NCI-H82 treated with DMSO at 0.1 percent for 48 hours (cell line): Measurements from ENCODE around the gene ALG1L2.
"Not testable (repeated sequence)": the region's sequence is repeated elsewhere in the genome, so short reads cannot be mapped to it uniquely, and the experiment has no call there.

Experiments used
- DNase-seq: peaks from one replicate; lab custom pipeline; 2025; ENCODE audit not compliant: unreplicated experiment; lab: John Stamatoyannopoulos, UW

Gene ALG1L2

DNA sequence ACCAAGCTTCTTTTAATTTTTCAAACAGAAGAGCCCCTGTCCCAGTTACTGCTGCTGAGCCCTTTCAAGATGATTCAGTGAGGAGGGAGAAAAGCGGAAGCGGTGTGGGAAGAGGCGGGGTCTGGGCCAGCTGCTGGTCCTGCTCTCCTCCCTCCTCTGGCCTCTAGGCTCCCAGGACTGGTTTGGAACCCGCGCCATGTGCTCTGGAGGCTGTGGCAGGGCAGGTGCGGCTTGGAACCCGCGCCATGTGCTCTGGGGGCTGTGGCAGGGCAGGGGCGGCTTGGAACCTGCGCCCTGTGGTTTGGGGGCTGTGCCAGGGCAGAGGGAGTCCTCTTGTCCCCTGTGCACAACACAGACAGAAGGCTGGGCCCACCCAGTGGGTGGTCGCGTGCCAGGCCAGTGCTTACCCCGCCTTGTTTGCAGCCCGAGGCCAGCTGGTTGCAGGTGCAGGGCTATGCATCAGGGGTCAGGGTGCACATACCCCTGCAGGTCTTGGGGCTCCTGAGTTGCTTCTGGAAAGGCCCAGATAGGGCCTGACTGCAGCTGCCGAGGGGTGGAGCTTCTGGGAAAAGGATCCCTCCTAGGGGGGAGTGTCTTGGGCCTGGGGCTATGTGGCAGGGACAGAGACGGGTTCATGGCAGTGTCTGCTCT lies 12.2 kb downstream of the ALG1L2 start:
- DNase-seq: no peak

DNA sequence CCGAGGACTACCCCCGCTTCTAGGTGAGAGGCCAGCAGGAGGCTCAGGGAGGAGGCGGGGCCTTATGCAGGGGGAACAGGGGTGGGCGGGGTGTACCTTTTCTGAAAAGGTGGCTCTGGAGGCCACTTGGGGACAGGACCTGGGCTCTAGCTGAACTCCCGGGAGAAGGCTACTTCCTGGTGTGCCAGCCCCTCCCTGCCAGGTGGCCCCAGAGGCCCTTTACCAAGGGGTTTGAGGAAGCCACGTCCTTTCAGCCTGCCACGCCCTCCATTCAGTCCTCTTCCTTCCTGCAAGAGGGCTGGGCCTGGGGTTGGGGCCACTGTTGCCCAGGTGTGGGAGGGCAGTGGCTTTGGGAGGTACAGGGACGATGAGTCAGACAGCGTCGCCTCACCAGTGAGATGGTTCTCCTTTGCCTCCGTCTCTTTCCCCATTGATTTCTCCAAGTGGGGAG lies 12.9 kb downstream of the ALG1L2 start:
- not testable (repeated sequence) for DNase-seq

DNA sequence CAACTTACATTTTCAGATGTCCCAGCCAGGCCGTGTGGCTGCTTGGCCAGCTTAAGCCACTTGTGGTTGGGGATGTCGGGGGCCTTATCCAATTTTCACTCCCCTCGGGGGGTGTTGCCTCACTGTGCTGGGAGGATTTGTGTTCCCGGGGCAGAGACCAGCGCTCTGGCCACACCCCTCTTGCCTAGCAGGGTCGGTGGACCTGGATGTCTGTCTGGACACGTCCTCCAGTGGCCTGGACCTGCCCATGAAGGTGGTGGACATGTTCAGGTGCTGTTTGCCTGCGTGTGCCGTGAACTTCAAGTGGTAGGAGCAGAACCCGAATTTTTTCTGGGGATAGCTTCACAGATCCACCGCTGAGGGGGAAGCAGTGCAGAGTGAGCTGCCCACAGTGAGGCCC lies 14.2 kb downstream of the ALG1L2 start:
- not testable (repeated sequence) for DNase-seq

DNA sequence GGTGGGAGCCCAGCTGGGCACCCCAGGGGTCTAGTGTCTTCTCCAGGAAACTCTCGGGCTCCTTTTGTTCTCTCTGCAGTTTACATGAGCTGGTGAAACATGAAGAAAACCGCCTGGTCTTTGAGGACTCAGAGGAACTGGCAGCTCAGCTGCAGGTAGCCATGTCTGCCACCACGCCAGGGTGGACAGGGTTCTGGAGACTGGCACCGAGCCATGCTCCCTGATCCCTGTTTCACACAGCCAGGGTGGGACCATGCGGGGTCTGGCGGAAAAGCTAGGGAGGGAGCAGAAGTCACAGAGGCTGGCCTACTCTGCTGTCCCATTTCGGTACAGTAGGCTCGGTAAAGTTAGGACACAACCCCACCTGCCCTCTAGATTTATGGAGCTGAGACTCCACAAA lies 15.5 kb downstream of the ALG1L2 start:
- not testable (repeated sequence) for DNase-seq

DNA sequence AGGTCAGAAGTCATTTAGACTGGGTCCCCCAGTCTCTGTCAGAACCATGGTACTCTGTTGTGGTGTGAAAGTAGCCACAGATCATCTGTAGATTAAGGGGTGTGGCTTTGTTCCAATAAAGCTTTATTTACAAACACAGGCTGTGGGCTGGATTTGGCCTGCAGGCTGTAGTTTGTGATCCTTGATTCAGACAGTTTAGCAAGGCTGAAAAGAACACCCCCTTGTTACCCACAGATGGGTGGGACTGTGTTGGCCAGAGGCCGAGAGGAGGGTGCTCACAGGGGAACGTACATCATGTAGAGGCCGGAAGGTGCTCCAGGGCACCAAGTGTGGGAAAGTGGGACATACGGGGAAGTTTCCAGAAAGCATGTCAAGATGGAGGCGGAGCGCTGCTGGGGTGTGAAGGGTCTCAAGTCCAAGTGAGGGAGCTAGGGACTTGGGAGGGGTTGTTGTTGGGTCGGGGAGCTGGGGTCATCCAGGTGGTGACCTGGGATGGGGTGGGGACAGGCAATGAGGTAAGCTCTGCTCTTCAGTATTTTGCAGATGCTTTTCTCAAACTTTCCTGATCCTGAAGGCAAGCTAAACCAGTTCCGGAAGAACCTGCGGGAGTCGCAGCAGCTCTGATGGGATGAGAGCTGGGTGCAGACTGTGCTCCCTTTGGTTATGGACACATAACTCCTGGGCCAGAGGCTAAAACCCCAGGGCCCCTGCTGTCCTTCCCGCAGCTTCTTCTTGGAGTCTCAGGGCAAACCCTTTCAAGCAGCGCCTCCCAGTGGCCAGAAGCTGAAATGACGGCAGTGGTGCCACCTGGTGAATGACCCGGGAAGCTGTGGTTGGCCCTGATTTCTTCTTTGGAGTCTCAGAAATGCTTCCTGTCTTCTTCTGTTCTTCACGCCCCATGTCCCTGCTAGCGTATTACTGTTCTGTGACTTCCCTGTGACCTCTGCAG lies 16.3 kb downstream of the ALG1L2 start:
- DNase-seq: not testable (repeated sequence)

DNA sequence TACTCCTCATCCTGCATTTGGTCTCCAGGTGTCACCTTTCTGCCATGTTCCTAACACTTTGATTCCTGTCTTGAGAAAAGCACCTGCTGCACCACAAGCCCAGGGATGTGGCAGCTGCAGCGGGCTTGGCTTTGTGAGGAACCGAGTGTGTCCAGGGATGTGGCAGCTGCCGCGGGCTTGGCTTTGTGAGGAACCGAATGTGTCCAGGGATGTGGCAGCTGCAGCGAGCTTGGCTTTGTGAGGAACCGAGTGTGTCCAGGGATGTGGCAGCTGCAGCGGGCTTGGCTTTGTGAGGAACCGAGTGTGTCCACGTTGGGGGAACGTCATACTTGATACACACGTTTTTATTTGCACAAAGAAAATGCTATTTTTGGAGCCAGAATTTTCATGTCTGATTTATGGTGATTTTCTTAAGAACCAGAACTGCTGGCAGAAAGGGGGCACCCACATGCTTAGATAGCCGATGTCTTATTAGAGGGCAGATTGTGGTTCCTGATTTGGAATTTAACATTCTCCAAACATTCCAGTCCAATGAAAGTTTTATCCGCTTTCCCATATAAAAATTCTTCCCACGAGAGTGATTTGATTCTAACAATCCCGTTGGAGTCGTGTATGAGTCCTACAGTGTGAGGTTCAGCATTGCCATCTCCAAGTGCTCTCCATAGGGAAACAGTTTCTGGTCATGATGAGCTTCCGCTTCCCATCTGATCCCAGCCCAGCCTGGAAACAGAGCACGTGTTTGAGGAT lies 17.2 kb downstream of the ALG1L2 start:
- DNase-seq: not testable (repeated sequence)

DNA sequence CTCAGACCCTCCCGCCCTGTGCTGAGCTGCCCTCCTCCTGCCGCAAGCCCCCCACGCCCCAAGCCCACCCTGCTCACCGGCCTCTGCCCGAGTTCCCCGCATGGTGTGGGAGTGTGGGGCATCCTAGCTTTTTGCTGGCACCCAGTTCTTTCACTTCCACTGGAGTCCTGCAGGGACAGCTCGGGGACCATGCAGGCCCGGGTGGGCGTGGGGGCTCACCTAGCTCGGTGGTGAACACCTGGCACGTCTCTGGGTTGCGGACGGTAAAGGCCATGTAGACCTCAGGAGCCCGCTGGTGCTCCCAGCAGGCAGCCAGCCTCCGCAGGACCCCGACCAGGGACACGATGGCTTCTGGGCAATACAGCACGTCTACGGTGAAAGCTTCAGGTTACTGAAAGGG lies 20.9 kb downstream of the ALG1L2 start:
- DNase-seq: not testable (repeated sequence)

DNA sequence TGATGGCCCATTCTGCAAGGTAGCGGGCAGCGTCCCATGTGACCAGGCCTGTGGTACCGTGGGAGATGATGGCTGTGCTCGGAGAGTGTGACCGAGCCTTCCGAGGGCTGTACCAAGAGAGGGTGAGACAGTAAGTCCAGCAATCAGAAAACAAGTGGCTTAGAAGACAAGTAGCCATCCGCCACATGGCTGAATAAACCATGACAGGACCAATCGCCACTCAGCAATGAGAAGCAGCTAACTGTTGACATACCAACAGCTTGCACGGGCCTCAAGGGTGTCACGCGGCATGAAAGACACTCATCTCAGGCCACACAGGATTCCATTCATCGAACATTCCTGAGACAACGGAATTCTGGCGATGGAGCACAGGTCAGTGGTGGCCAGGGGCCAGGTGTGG lies 22.6 kb downstream of the ALG1L2 start:
- not testable (repeated sequence) for DNase-seq

DNA sequence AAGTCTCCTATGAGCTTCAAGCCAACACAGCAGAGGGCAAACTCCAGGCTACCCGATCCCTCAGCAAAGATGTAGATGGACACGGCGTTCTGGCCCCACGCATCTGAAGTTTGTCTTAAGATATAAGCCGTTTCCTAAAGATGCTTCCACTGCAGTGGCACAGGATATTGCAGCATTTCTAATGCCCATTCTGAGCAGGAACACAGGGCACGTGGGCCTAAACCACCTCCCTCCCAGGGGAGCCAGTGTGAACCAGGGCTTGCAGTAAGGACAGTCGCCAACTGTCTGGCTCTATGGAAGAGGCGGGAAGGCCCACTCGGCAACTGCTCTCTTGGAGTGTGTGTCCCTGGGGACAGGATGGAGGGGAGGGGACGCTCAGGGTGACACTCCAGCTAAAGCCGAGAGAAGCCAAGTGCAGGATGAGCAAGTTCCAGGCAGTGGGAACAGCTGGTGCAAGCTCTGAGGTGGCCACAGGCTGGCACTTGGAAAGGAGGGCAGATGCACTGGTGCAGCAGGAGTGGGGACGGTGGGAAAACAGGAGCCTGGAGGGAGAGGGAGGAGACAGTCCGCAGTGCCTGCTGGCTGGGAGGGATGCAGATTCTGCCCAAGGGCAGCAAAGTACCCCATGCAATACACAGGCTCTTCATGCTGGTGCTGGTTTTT lies 25.8 kb downstream of the ALG1L2 start:
- not testable (repeated sequence) for DNase-seq

DNA sequence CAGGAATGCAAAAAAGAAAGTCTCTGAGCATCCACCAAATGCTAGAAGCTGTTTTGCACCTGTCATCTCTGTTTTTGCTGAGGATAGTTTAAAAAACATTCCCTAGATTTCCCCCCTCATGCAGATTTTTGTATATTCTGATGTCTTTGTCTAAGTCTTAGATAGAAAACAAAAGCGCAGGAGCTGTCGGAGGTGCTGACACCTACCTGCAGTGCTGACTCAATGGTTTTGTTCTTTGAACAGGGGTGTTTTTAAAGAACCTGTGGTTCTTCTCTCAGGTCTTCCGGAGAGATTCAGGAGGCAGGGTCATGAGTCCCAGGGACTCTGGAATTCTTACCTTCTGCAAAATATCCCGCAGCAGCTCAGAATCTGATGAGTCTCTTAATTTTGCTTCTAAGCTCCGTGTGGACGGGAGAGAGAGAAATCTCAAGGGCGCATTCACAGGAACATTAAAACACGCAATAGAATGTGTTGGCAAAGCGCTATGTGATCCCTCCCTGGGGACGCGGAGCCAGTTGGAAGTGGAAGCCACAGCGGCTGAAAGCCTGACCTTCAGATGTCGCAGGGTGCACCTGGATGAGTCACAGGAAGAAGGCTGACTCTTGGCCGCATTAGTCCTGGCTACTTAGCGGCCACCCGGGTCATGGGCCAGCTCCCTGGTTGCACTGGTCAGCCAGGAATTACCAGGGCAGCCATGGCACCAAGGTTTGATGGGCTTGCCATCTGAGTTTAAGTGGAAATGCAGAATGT lies 27.4 kb downstream of the ALG1L2 start:
- DNase-seq: not testable (repeated sequence)

DNA sequence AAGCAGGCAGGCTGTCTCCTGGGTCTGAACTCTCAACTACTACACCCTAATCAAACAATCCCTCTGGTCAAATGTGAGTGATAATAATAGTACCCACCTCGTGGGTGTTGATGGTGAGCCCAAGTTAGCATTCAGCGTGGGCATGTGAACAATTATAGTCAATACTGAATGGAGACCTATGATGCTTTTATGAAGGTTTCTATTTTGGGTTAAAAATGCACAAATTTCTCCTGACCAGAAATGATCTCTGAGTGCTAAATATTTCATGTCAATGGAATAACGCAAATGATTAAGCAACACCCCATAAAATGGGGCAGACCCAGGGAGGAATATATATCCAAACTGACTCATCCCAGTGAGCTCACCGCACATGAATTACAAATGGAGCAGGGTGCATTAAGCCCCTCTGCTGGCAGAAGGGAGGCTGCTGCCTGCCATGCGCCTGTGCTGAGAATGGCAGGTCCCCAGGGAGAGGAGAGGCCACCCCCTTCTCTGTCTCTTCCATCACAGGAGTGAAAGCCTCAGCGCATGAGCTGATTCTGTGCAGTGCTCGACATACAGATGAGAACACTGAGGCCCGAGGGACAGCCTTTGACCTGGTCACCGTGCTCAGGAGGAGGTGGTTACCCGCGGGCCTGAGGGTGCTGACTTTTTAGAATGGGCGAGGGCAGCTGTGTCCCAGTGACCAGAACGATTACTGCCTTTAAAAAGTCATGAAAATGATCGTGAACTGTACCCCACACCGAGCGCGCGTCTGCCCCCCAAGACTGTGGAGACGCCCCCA lies 28.9 kb downstream of the ALG1L2 start:
- DNase-seq: not testable (repeated sequence)

DNA sequence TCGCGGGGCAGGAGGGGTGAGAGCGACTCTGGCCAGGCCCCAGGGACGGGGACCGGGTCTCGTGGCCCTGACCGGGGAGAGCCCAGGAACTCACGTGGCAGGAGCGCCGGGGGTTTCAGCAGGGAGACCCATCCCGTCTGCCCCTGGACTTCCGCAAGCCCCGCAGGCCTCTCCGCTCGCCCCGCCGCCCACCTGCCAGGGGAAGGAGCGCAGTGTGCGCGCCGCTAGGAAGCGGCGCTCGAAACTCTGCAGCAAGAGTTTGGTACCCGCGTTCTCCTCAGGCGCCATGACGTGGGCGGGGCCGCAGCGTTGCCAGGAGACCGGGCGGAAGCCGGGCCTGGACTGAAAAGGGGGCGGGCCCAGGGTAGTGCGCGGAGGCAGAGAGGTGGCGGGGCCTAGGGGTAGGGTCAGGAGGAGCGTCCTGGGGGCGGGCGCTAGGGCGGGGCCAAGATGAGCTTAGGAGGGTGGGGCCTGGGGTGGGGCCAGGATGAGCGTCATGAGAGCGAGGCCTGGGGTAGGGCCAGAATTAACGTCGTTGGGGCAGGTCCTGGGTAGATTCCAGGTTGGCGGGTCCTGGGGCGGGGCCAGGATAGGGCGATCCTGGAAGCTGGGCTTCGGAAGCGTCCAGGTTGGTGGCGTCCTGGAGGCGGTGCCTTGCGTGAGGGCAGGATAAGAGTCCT lies 29.7 kb downstream of the ALG1L2 start:
- peak; percentile 96 for DNase-seq

DNA sequence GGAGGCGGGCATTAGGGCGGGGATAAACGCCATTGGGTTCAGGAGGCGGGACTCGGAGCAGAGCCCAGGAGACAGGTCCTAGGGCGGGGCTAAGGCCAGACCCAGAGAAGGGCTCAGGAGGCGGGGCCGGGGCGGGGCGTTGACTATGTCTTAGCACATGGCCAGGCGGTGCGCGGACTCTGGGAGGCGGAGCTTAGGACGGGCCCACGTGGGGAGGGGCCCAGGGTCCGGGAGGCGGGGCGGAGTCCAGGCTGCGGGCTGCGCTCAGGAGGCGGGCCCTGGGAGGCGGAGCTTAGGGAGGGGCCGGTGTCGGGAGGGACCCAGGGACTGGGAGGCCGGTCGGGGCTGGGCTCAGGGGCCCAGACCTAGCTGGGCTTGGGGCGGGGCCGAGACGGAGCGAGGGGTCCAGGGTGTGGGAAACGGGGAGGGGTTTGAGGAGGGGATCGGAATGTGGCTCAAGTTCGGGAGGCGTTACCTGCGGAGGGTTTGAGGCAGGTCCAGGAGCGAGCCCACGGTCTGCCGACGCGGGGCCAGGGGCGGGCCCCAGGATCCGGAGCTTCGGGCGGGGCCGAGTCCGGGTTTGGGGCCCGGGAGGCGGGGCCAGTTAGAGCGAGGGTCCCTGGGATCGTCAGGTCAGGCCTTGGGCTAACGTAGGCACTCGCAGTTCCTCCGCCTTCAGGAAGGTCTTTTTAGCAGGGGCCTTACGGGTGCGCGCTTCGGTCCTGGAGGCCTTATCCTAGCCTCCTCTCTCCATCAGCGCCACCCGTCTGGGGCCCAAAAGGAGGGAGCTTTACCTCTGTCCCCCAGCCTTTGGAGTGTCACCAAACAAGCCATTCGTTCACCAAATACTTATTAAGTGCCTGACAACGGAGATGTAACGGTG lies 30.5 kb downstream of the ALG1L2 start:
- peak; percentile 89 for DNase-seq

DNA sequence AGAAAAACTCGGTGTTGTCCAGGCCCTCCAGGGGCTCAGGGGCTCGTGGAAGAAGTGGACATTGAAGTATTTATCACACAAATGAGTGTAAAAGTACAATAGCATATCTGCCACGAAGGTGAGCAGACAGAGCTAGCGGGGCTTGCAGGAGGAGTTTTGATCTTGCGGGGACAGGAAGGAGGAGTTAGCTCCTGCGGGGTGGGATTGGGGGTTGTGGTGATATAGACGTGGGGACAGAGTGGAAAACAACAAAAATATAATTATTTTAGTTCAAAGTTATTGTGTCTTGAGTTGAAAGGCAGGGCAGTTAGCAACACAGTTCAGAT lies 31.1 kb downstream of the ALG1L2 start:
- not testable (repeated sequence) for DNase-seq

DNA sequence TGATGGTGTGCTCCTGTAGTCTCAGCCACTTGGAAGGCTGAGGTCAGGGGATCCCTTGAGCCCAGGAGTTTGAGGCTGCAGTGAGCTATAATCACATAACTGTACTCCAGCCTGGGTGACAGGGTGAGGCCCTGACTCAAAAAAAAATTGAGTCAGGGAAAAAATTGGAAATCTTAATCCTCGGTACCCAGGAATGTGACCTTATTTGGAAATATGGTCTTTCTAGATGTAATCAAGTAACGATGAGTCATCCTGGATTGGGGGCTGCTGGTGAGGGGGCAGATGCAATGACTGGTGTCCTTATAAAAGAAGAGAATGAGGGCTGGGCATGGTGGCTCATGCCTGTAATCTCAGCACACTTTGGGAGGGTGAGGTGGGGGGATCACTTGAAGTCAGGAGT lies 33.8 kb downstream of the ALG1L2 start:
- DNase-seq: not testable (repeated sequence)

DNA sequence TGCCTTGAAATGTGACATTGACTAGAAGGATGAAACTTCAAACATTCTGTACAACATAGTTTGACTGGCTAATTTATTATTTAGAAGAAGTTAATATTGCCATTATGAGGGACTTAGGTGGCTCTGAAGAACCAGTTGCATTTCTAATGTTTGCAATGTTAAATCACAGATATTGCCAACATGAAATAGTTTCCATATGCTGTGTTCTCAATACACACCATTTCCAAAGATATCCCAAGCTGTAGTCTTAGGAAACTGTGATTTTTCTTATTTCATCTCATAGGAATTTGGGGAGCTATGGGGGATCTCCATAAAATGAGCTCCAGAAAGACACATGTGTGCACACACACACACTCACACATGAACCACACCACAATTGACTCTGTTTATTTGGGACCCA lies 36.3 kb downstream of the ALG1L2 start:
- DNase-seq: no peak

DNA sequence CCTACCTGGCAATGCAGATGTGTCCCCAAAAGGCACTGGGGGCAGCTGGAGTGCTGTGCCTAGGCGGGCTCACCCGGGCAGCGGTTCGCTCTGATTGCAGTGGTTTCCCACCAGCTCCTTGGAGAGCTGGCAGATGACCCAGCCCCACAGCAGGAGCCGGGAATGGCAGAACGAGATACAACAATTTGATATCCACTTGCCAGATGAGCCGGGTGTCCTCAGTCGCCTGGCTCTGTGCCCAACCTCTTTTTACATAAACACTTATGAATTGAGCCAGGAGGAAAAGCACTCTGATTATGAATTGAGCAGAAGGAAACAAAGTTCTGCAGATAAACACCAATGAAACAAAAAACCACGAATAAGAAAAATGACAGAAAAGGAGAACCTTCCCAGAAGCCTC lies 38.2 kb downstream of the ALG1L2 start:
- not testable (repeated sequence) for DNase-seq

DNA sequence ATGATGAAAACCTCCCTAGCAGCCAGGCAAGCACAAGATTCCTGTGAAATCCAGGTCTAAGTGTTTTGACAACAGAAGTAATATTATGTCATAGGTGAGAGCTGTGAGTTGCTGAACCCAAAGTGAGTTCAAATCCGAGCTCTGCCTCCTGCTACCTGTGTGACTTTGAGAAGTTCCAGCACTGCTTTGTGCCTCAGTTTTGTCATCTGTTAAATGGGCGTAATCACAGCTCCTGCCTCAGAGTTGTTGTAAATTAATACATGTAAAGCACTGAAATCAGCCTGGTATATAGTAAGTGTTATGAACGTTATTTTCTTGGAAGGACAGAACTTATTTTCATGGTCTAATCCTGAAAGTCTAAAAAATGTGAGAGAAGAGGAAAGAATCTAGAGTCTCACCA lies 38.7 kb downstream of the ALG1L2 start:
- not testable (repeated sequence) for DNase-seq
